Large intestine (tissue), 3 donors: ENCODE data around the gene HMOX1. TPM values are rescaled to one million over a fixed set of nuclear protein-coding genes. Genes with fewer than 3 reads are reported as not detected.
"Not testable (repeated sequence)": the region's sequence is repeated elsewhere in the genome, so short reads cannot be mapped to it uniquely, and the experiment has no call there.

Experiments
- DNase-seq, 2 donors: peaks; one replicate each; pipeline versions ENCODE4 v3.0.0 to v3.0.0-alpha.2; 2013
- H3K27ac ChIP-seq: one replicate; pipeline ENCODE4 v1.5.1; 2013; ENCODE audit warnings: low read length
- H3K27me3 ChIP-seq: 2 replicates; pipeline ENCODE4 v1.6.1; 2013; ENCODE audit warnings: low read length; ENCODE audit not compliant: control insufficient read depth, insufficient read depth
- H3K36me3 ChIP-seq: 2 replicates; pipeline ENCODE4 v1.6.1; 2013; ENCODE audit warnings: low read length; ENCODE audit not compliant: control insufficient read depth, insufficient read depth
- H3K4me1 ChIP-seq: one replicate; pipeline ENCODE4 v1.6.1; 2013; ENCODE audit warnings: low read length; ENCODE audit not compliant: control insufficient read depth, insufficient read depth
- H3K4me3 ChIP-seq: one replicate; pipeline ENCODE4 v1.5.1; 2013; ENCODE audit warnings: low read length
- H3K9me3 ChIP-seq: one replicate; pipeline ENCODE4 v1.6.1; 2013; ENCODE audit warnings: mild to moderate bottlenecking, low read depth, low read length, moderate library complexity; ENCODE audit not compliant: control insufficient read depth
- WGBS: methylation state at CpG from one replicate; pipeline ENCODE4 v1.1.5; 2013; ENCODE audit warnings: low lambda C conversion rate; ENCODE audit not compliant: insufficient coverage; 5-methylcytosine and 5-hydroxymethylcytosine counted together
- polyA plus RNA-seq: library from polyadenylated mRNA; unstranded; fragments of 120-200 nt; gene quantifications from one replicate; pipeline ENCODE4 v1.2.1, GENCODE V29; 2013

HMOX1 gene
- polyA plus RNA-seq, 1 donor: 81.5 TPM

DNA sequence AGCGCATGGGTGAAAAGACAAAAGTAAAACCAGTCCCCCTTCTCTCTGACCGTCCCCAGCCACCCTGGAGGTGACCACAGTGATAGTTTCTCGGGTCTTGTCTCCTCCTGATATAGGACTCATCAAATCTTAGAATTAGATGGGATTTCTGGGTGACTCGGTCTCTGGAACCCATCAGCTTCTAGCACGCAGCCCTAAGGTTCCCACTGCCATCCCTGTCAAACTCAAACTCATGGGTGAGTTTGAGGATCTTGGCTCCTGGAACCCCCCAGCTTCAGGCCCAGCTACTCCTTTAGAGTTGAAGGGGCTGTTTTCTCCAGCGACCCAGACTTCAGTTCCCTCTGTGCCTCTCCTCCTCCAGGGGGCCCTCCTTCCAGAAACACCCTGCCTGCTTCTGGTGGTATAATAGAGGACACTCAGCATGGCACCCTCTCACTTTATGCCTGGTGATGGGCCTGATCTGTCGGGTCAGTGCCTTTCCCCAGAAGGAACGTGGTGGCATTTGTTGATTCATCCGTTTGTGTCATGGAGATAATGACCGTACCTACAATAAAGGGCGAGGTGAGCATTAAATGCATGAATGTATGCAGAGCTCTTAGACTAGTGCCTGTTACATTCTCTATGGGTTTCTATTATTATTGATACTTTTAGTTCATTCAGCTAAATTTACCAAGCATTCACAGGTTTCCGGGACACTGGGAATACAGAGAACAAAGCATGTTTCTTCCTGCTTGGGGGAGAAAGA is 50.8 kb downstream of the HMOX1 start:
- Histone ChIP-seq H3K36me3 (peaks cover 31% of the 10 kb centered on the region), H3K27me3 (no peaks in the 10 kb centered on the region), H3K9me3 (peaks cover 15% of the 10 kb centered on the region), H3K4me3 (no peak overlapping the region), H3K4me1 (peaks cover 2% of the 10 kb centered on the region), H3K27ac (no peak overlapping the region)
- no CpG with 5 or more reads among the region's 12 CpGs for WGBS
- no peak for DNase-seq

DNA sequence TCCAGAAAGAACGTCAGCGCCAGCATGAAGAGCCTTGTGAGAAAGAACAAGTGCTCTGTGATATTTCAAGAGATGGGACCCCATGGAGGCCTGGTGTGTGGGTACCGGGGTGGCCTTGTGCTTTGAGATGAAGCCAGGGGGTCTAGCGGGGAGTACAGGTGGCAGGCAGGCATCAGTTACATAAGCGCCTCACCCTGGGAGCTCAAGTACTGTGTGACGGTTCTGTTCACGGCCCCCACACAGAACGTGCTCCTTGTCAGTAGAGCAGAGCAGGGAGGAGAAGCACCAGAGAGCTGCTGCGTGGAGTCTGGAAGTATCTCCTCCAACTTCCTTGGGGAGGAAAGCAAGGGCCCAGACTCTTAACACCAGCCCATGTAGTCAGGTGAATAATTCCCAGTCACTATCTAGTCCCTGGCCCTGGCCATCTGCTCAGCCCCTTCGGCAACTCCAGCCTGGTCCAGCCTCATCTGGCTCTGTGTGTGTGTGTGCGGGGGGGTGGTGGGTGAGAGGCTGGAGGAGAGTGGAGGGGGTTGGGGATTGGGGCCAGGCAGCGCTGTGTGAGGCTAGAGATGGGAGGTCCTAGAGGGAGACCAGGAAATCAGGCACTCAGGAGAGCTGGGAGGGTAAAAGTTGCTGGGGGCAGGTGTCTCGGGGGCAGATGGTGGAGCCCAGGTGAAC is 51.5 kb downstream of the HMOX1 start:
- DNase-seq: no peak
- Histone ChIP-seq H3K27ac (no peak overlapping the region), H3K4me3 (no peak overlapping the region), H3K27me3 (no peaks in the 10 kb centered on the region), H3K4me1 (peaks cover 2% of the 10 kb centered on the region), H3K9me3 (peaks cover 15% of the 10 kb centered on the region), H3K36me3 (peaks cover 31% of the 10 kb centered on the region)
- no CpG with 5 or more reads among the region's 13 CpGs for WGBS

DNA sequence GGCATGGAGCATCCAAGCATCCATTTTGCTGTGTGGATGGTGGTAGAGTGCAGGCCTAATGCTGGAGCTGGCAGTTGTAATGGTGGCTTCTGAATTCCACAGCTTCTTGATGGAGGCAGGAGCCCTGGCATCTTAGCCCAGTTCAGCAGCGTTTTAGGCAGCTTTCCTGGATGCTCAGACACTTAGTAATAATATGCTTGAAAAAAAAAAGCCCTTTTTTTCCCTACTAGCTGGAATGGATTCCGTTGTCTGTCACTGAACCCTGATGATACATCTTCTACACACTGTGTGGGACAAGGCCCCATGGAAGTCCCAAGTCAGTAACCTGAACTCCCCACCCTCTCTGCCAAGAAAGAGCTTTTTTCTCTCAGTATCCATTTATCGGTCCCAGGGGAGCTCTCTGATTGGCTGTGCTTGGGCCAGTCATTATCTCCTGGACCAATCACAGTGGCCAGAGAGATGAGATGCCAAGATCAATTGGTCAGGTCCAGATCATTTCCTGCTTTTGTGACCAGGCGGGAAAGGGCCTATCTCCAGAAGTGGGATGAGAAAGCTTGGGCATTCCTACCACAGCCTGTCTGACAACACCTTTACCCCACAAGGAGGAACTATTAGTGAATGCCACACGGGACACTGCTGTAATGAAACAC is 53.3 kb downstream of the HMOX1 start:
- Histone ChIP-seq H3K27me3 (no peaks in the 10 kb centered on the region), H3K9me3 (peaks cover 15% of the 10 kb centered on the region), H3K4me3 (no peak overlapping the region), H3K4me1 (peaks cover 2% of the 10 kb centered on the region), H3K36me3 (peaks cover 31% of the 10 kb centered on the region), H3K27ac (no peak overlapping the region)
- DNase-seq: no peak
- WGBS: 100% methylated on average over 1 of the region's 5 CpGs

DNA sequence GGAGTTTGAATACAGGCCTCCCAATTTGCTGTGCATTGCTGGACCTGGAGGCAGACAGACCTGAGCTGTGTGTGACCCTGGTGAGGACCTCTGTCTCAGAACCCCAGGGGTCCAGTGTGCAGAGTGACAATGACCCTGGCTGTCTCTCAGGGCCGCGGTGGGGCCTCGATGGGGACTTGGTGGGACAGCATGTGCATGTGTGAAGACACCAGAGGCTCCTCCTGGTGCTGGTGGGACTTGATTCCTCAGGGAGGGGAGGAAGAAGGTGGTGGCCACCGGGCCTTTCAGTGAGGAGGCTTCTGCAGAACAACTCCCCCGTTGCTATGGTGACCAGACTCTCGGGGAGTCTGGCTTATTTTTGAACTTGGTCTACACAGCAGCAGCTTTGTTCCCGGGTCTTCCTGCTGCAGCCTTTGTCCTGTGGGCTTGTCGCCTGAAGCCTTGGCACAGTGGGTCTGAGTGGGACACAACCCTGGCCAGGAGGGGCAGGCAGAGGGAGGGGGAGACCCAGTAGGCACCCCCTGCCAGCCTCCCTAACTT is 54.4 kb downstream of the HMOX1 start:
- peaks cover 2% of the 10 kb centered on the region for H3K4me1 ChIP-seq
- no peaks in the 10 kb centered on the region for H3K27me3 ChIP-seq
- no peak overlapping the region for H3K4me3 ChIP-seq
- no peak overlapping the region for H3K27ac ChIP-seq
- peaks cover 15% of the 10 kb centered on the region for H3K9me3 ChIP-seq
- no peak for DNase-seq
- no CpG with 5 or more reads among the region's 8 CpGs for WGBS
- peaks cover 29% of the 10 kb centered on the region for H3K36me3 ChIP-seq

DNA sequence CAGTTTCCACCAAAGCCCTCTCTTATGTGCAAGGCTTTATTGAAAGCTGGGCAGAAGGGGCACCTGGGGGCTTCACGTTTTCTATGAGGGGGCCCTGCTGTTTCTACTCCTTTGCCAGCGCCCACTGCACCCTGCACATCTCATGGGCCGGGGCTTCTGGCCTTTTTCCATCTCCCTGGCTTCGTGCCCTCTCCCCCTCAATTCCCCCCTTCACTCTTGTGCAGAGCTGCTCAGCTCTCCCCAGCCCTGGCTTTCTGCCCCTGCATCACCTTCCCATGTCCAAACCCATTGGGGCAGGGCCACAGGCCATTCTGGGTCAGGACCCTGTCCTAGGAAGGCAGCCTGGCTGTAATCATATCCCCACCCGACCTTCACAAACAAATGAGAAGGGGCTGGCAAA is 55.5 kb downstream of the HMOX1 start:
- no peak overlapping the region for H3K27ac ChIP-seq
- H3K9me3 ChIP-seq: peaks cover 11% of the 10 kb centered on the region
- WGBS: 72% methylated on average over 2 of the region's 5 CpGs
- DNase-seq: no peak
- no peak overlapping the region for H3K4me3 ChIP-seq
- peaks cover 26% of the 10 kb centered on the region for H3K36me3 ChIP-seq
- H3K4me1 ChIP-seq: no peaks in the 10 kb centered on the region
- no peaks in the 10 kb centered on the region for H3K27me3 ChIP-seq

DNA sequence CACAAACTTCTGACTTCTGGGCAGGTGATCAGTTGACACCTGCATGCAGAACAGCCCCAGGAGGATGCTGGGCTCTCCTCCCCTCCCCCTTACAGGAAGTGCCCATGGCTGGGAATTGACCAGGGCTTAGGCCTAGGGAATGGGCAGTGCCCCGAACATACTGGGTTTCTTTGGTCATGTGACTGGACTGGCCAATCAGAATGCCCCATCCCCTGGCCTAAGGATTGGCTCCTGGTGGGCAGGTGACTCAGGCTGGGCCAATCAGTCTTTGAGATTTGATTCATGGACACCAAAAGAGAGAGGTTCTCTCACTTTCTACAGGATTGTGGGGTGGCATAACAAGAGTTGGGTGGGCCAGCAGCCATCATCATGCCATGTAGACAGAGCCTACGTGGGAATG is 56.2 kb downstream of the HMOX1 start:
- no peaks in the 10 kb centered on the region for H3K4me1 ChIP-seq
- DNase-seq: no peak
- peaks cover 22% of the 10 kb centered on the region for H3K36me3 ChIP-seq
- no peak overlapping the region for H3K27ac ChIP-seq
- WGBS: no CpG with 5 or more reads among the region's 2 CpGs
- no peaks in the 10 kb centered on the region for H3K27me3 ChIP-seq
- H3K4me3 ChIP-seq: no peak overlapping the region
- peaks cover 11% of the 10 kb centered on the region for H3K9me3 ChIP-seq

DNA sequence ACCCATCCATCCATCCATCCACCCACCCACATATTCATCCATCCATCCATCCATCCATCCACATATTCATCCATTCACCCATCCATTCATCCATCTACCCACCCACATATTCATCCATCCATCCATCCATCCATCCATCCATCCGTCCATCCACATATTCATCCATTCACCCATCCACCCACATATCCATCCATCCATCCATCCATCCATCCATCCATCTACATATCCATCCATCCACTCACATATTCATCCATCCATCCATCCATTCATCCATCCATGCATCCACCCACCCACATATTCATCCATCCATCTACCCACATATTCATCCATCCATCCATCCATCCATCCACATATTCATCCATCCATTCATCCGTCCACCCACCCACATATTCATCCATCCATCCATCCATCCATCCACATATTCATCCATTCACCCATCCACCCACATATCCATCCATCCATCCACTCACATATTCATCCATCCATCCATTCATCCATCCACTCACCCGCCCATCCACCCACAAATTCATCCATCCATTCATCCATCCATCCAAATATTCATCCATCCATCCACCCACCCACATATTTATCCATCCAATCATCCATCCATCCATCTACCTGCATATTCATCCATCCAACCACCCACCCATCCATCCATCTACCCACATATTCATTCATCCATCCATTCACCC is 57.9 kb downstream of the HMOX1 start:
- not testable (repeated sequence) for DNase-seq, H3K27me3 ChIP-seq, H3K36me3 ChIP-seq, H3K4me3 ChIP-seq, H3K27ac ChIP-seq, H3K4me1 ChIP-seq, H3K9me3 ChIP-seq
- 67% methylated on average over 3 of the region's 3 CpGs for WGBS

DNA sequence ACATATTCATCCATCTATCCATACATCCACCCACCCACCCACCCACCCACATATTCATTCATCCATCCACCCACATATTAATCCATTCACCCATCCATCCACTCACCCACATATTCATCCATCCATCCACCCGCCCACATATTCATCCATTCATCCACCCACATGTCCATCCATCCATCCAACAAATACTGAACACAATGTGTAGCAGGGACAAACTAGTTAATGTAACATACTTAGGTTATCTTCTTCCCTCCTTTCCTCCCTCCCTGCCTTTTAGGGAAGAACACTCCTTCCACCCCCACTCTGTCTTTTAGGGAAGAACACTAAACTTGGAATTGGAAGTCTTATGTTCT is 58.4 kb downstream of the HMOX1 start:
- H3K9me3 ChIP-seq: no peaks in the 10 kb centered on the region
- peaks cover 3% of the 10 kb centered on the region for H3K36me3 ChIP-seq
- H3K4me3 ChIP-seq: no peak overlapping the region
- H3K27me3 ChIP-seq: no peaks in the 10 kb centered on the region
- no peaks in the 10 kb centered on the region for H3K4me1 ChIP-seq
- H3K27ac ChIP-seq: no peak overlapping the region
- no peak for DNase-seq
- WGBS: no CpG with 5 or more reads among the region's 1 CpG

DNA sequence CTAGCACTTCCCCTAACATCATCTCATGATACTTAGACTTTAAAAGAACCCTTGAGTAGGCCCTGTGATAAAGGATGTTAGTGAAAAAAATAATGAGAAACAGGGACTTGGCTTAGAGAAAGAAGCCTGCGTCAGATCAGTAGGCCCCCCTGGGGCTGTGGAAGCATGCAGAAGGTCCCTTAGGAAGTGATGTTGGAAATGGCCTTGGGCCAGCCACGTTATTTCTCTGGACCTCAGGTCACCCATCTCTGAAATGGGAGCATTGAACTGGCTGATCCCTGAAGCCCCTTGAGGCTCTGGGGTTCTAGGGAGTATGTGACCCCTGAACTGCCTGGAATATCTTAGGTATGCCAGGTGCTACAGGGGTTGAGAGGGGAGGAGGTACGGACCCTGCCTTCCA is 59.2 kb downstream of the HMOX1 start:
- H3K4me3 ChIP-seq: no peak overlapping the region
- H3K4me1 ChIP-seq: no peaks in the 10 kb centered on the region
- H3K27me3 ChIP-seq: no peaks in the 10 kb centered on the region
- H3K36me3 ChIP-seq: peaks cover 2% of the 10 kb centered on the region
- no peak overlapping the region for H3K27ac ChIP-seq
- 100% methylated on average over 1 of the region's 3 CpGs for WGBS
- H3K9me3 ChIP-seq: no peaks in the 10 kb centered on the region
- no peak for DNase-seq

DNA sequence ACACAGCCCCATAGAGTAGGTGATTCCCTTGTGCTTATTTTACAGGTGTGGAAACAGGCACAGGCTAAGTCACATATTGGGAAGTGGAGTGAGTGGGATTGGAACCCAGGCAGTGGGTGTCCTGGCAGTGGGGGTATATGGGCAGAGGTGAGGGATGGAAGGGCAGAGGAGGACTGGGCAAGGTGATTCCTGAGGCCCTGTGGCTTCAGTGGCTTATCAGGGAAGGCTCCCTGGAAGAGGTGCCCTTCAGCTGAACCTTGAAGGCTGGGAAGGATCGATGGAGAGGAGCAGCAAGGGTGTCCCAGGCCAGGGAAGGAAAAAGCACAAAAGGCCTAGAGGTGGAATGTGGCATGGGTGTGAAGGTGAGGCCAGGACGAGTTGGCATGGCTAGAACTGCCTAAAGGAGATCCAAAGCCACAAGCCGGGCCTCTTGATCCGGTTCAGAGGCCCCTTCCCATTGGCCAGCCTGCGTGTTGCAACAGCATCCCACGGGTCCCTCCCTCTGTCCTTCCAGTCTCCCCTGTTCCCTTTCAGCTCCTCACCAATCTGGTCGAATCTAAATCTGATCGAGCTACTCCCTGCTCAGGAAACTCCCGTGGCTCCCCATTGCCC is 60.7 kb downstream of the HMOX1 start:
- DNase-seq: no peak
- no peak overlapping the region for H3K4me3 ChIP-seq
- H3K36me3 ChIP-seq: peaks cover 2% of the 10 kb centered on the region
- H3K27ac ChIP-seq: no peak overlapping the region
- WGBS: no CpG with 5 or more reads among the region's 9 CpGs
- no peaks in the 10 kb centered on the region for H3K9me3 ChIP-seq
- H3K4me1 ChIP-seq: no peaks in the 10 kb centered on the region
- H3K27me3 ChIP-seq: no peaks in the 10 kb centered on the region
